GM12874 (cell line): ENCODE results near the gene ABCC10.
A peak's percentile ranks its signal among the peaks of the same experiment; 100 is the strongest.

Experiments
- TF ChIP-seq, protein P1 (sequence below): IDR thresholded peaks from 2 replicates; pipeline ENCODE4 v1.5.1; 2011; ENCODE audit warnings: low read depth, mild to moderate bottlenecking, control low read depth, low read length, moderate library complexity; ENCODE audit not compliant: insufficient read depth

Gene ABCC10

DNA sequence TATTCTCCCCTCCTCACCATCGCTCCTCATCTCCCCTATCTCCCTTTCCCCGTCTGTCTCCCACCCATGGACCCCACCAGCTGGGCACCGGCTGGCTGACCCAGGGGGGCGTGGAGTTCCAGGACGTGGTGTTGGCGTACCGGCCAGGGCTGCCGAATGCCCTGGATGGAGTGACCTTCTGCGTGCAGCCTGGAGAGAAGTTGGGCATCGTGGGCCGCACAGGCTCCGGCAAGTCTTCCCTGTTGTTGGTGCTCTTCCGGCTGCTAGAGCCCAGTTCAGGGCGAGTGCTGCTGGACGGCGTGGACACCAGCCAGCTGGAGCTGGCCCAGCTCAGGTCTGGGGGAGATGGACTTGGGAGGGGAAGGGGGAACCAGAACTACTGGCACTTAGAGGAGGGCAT, 20.3 kb downstream of the ABCC10 start:
- TF ChIP-seq, protein P1, sequence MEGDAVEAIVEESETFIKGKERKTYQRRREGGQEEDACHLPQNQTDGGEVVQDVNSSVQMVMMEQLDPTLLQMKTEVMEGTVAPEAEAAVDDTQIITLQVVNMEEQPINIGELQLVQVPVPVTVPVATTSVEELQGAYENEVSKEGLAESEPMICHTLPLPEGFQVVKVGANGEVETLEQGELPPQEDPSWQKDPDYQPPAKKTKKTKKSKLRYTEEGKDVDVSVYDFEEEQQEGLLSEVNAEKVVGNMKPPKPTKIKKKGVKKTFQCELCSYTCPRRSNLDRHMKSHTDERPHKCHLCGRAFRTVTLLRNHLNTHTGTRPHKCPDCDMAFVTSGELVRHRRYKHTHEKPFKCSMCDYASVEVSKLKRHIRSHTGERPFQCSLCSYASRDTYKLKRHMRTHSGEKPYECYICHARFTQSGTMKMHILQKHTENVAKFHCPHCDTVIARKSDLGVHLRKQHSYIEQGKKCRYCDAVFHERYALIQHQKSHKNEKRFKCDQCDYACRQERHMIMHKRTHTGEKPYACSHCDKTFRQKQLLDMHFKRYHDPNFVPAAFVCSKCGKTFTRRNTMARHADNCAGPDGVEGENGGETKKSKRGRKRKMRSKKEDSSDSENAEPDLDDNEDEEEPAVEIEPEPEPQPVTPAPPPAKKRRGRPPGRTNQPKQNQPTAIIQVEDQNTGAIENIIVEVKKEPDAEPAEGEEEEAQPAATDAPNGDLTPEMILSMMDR = no peak

DNA sequence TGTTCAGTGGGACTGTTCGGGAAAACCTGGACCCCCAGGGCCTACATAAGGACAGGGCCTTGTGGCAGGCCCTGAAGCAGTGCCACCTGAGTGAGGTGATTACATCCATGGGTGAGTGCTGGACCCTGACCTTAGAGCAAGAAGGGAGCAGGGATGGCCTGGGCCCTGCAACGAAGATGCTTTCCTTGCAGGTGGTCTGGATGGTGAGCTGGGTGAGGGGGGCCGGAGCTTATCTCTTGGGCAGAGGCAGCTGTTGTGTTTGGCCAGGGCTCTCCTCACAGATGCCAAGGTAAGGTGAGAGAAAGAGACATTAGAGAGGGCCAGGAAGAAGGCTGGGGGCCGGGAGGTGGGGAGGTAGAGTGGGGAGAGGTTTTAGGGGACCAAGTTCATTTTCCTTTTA, 21.6 kb downstream of the ABCC10 start:
- TF ChIP-seq, protein P1 = no peak

DNA sequence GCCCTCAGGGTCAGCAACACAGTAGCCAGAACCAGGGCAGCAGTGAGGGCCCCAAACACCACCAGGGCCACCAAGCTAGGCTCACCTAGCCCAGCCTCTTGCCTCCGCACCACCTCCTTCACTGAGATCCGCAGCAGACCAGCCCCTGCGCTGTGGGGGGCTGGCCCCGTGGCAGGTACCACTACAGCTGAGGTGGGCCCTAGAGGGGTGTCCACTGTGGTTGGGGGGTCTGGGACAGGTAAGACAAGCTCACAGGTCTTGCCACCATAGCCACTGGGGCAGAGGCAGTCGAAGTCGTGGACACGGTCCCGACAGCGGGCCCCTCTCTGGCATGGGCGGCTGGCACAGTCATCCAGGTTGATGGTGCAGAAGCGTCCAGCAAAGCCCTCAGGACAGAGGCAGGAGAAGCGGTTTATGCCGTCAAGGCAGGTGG, 23.4 kb downstream of the ABCC10 start:
- TF ChIP-seq, protein P1 = no peak

DNA sequence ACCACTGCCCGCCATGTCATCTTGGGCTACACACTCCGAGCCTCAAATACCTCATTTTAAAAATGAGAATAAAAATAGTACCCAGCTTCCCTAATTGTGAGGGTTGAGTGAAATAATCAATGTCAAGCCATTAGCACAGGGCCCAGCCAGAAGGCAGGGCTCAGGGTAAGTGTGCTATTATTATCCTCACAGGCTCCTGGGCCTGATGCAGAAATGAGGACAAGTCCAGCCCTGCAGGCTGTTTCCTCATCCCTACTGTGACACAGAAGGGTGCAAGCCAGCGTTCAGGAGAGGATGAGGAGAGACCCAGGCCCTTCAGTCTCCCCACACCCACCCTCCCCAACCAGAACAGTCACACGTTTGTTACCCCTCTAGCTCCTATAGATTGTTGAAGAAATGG, 24.0 kb downstream of the ABCC10 start:
- TF ChIP-seq, protein P1 = no peak

DNA sequence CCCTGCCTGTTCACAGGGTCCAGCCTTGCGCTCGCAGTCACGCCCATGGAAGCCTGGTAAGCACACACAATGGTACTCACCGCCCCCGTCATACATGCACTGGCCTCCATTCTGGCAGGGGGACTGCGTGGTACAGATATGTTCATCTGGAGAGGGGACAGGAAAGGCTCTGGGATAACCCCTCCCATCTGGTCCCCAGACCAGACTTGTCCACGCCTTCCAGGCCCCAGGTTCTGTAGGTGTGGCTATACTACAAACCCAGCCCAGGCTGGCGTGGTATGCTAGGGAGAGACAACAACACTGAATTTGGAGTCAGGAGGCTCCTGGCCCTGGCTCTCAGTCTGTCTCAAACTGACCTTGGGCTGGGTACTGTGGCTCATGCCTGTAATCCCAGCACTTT, 24.6 kb downstream of the ABCC10 start:
- TF ChIP-seq, protein P1 = no peak

DNA sequence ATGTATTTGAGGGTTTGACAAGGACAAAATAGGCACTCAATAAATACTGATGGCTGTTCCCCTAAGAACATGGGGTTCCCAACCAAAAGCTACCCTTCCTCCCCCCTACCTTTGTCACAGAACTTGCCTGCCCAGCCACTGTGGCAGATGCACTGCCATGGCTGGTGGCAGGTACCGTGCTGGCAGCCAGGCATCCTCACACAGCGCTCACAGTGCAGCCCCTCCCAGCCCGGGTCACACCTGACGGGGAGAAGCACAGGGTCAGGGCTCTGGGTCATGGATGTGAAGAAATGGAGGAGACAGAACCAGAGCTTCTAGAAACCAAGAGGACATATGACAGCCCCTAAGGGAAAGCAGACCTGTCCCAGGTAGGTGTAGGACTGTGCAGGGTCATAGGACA, 25.6 kb downstream of the ABCC10 start:
- TF ChIP-seq, protein P1 = no peak

DNA sequence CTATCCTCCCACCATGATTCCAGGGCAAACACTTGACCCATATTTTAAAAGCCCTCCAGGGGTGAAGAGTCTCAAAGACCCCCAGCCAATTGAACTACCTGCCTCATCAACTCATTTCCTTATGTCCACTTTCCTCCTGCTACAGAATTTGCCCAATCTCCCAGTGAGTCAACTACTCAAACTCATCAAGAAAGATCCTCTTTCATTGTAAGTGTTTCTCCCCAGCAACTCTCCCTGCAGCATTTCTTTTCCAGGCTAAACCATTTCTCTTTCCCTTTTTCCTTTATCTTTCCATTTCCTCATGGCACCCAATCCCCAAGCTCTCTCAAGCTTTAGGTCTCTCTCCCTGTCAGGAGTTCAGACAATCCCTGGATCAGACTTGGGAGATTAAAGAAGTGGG, 26.5 kb downstream of the ABCC10 start:
- TF ChIP-seq, protein P1 = no peak

DNA sequence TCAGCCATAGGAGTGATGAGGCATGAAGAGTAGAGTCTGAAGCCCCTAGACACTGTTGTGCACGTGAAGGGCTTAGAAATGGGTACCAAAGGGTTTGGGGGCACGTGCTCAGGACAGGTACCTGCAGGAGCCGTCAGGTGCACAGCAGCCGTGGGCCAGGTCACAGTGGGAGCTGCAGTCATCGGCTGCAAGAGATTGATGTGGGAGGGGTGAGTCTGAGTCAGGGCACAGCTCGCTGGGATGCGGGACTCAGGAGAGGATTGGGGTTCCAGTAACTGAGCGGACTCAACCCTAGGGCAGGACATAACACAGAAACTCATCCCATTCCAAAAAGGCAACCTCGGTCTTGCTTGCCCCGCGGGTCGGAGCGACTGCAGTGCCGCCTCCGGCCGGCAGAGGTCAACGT, 27.0 kb downstream of the ABCC10 start:
- TF ChIP-seq, protein P1 = peak; percentile 99
